ENCODE data around the gene S1PR3.
"Not testable (repeated sequence)": the region's sequence is repeated elsewhere in the genome, so short reads cannot be mapped to it uniquely, and the experiment has no call there.

The S1PR3 gene

GRCh38 chr9:88991066-88992034, at the start of gene S1PR3:
Gene S1PR3, plus strand, starts transcription at chr9:88991468. Its CDS starts 9,733 bp downstream, at chr9:89001201.
- DNase-seq (ENCODE audit: low spot score) = peak; percentile 85

GRCh38 chr9:88941586-88941985, 49.7 kb upstream of the S1PR3 start:
- DNase-seq (ENCODE audit: low spot score) = not testable (repeated sequence)

- no peak for DNase-seq (ENCODE audit: low spot score)
Observed at GRCh38 chr9:88942411-88942810, 48.9 kb upstream of the S1PR3 start.

- no peak for DNase-seq (ENCODE audit: low spot score)
Observed at GRCh38 chr9:88945636-88946333, 45.5 kb upstream of the S1PR3 start.

DNA sequence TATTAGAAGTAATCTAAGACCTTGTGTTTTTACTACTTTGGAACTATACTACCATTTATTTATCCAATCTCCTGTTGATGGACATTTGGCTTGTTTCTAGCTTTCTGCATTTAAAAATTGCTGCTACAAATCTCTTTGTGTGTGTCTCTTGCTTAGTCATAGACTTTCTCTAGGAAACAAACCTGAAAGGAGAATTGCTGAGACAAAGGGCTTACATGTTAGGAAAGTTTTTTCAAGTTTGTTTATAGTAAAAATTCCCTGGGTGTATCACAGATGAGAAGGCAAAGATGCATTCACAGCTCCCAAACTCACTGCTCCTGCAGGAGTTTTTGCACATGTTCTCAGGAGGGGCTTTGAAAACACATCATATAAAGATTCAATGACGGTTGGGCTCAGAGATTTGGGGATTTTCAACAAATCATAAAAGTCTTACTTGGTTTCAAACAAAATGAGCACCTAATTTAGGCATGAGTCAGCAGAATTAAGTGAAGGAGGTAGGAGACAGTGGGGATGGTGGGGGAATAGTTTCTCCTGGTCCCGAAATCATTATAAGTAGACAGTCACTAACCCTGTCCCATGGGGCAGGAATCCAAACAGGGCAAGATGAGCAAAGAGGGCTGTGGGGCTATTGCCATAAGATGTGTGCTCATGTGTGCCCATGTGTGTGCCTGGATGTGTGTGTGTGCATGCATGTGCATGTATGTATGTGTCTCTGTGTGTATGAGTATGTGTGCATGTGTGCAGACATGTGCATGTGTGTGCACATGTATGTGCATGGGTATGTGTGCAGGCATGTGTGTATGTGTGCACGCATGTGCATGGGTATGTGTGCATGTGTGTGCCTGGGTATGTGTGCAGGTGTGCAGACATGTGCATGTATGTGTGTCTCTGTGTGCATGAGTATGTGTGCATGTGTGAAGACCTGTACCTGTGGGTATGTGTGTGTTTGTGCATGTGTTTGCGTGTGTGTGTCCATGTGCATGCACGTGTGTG, 43.4 kb upstream of the S1PR3 start:
- peak; percentile 46 for DNase-seq (ENCODE audit: low spot score)

GRCh38 chr9:88949425-88949824, 41.8 kb upstream of the S1PR3 start:
- peak; percentile 15 for DNase-seq (ENCODE audit: low spot score)

GRCh38 chr9:88949961-88950340, 41.3 kb upstream of the S1PR3 start:
- DNase-seq (ENCODE audit: low spot score) = no peak

GRCh38 chr9:88950341-88951154, 40.7 kb upstream of the S1PR3 start:
- DNase-seq (ENCODE audit: low spot score) = peak; percentile 36

DNA sequence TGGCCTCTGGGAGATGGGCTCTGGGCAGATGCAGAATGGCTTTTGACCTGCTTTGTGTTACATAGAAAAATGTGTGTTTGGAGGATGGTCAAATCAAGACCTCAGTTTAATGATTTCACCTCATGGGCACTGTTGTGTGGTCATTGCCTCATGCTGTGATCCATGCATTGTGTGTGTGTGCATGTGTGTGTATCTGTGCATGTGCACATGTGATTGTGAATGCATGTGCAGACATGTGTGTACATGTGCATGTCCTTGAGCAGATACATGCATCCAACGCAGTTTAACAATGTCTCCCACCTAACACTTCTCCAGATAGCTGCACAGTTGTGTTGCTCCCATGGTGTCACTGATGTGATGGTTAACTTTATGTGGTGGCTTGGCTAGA, 40.1 kb upstream of the S1PR3 start:
- no peak for DNase-seq (ENCODE audit: low spot score)

GRCh38 chr9:88952086-88952615, 39.1 kb upstream of the S1PR3 start:
- DNase-seq (ENCODE audit: low spot score) = no peak

- DNase-seq (ENCODE audit: low spot score) = no peak
Observed at GRCh38 chr9:88952976-88953375, 38.3 kb upstream of the S1PR3 start.

GRCh38 chr9:88953381-88954029, 37.8 kb upstream of the S1PR3 start:
- peak; percentile 43 for DNase-seq (ENCODE audit: low spot score)

DNA sequence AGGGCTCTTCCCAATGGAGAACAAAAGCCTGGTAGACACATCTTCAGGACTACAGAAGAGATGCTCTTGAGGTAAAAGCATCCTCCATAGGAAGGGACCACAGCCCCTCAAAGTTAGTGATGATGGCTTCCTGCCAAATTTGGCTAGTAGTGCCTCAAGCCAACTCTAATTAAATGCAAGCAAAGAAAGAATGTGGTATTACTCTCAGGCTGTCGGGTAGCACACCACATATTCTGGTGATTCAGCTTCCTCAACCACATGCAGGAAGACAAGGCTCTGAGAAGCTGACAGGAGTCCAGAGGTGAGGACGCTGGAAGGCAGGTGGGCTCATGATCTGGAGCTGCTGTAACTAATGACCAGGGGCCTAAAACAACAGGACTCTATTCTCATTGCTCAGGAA, 37.2 kb upstream of the S1PR3 start:
- peak; percentile 19 for DNase-seq (ENCODE audit: low spot score)

DNA sequence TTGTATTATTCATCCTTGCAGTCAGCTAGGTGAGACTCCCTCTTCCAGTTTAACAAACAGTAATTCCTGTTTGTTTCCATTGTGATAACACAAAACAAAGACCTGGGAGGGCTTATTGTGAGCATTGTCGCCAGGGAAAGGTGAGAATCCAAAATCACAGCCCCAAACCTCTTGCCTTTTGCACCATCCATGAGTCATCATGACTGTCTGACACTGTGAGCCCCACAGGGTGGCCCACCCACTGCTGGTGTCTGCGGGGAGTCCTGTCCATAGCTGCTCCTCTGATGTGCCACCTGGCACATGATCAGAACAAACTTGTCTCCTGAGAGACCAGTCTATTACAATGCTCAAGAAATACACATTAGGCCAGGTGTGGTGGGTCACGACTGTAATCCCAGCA, 33.7 kb upstream of the S1PR3 start:
- DNase-seq (ENCODE audit: low spot score) = no peak

- no peak for DNase-seq (ENCODE audit: low spot score)
Observed at GRCh38 chr9:88959727-88960469, 31.4 kb upstream of the S1PR3 start.

- no peak for DNase-seq (ENCODE audit: low spot score)
Observed at GRCh38 chr9:88960632-88961031, 30.6 kb upstream of the S1PR3 start.

DNA sequence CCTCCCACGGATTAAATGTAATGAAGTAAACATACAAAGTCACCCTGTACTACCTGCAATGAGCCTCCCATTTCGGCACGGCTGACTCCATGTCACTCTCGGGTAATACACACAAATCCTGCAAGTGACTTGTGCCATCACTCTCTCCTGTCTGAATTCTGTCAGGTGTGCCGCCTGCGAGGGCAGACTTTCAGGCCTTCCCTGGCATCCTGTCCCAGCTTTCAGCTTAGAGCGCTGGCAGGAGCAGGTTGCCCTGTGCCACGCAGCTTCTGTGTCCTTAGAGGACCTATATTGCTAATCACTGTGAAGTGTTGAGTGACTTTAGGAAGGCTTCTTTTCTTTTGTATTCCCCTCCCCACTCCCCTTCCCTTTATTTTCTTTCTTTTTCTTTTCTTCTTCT, 25.8 kb upstream of the S1PR3 start:
- DNase-seq (ENCODE audit: low spot score) = no peak

DNA sequence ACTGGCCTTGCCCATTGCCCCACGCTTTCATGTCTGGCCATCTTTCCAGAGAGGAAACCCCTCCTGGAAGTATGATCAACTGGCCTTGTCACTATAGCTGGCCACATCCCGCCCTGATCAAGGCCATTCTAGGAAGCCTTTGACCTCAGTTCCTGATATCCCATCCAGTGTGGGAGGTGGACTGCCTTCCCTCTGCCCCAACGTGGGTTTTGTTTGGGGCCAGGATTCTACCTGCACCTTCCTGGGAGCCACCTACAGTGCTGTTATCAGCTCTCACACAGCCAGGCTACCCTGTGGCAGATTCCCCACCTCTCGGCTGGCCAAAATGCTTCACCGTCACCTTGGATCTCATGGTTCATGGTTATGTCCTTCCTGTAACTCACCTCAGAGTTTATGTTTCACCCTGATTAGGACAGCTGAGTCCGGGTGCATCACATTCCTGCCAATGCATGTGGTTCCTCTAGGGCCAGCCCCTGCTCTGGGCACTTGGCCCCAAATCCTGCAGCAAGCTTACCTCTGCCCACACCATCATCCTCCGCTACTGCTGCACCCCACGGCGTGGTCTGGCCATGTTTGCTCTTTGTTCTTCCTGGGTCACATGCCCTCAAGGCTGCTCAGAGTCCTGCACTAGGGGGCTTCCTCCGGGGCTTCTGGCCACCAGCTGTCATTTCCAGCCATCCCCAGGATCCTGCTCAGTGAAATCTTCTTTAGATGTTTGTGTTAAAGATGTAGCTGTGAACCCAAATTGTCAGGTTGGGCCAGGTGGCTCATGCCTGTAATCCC, 24.2 kb upstream of the S1PR3 start:
- DNase-seq (ENCODE audit: low spot score) = no peak

GRCh38 chr9:88968799-88969198, 22.5 kb upstream of the S1PR3 start:
- no peak for DNase-seq (ENCODE audit: low spot score)

Measured in AG08396 (cell line).